ENCODE measurements around the gene ARHGEF38.
A peak's percentile ranks its signal among the peaks of the same experiment; 100 is the strongest.

Gene ARHGEF38

DNA sequence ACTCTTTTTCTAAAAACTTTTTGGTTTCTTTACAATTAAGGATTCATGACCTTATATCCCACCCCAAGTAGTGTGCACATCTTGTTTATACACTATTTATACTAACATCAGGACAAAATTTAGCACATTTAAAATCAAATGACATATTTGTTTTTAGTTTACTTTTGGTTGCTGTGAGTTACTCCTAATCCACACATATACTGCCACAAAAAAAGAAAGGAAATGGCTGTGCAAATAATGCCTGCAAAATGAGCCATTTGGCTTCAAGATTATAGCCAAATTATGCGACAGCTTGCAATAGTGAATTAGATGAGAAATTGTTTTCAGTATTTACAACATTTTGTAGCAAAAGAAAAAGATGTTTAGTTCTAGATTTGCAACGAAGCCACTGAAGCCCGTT lies 10.4 kb upstream of the ARHGEF38 start:
- no peak for TF ChIP-seq TAF1 (IDR thresholded peaks at IDR 0.05; ENCODE audit: borderline replicate concordance, low read depth, low read length)
- TF ChIP-seq POLR2A (IDR thresholded peaks at IDR 0.05; ENCODE audit: low read depth, low read length), result no peak
- TF ChIP-seq POLR2AphosphoS5 (IDR thresholded peaks at IDR 0.05; ENCODE audit: low read depth, low read length), result no peak
- FAIRE-seq (no peak), DNase-seq (ENCODE audit: insufficient read length) (no peak)

DNA sequence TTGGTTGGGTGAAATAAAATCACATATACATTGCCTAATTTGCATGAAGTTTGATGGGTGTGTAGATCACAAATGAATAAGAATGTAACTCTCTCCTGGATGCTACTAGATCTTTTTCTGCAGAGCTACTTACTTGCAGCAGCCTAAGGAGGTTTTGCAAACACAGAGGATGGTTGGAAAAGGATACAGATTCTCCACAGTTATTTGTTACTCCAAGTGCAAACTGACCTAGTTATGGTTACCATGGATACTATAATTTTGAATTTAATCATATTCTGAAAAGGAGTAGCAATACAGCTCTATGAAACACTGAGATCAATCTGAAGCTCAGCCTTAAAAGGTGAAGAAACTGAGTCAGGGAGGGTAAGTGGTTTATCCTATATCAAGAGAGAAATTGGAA lies 9.1 kb upstream of the ARHGEF38 start:
- no peak for TF ChIP-seq POLR2AphosphoS5 (IDR thresholded peaks at IDR 0.05; ENCODE audit: low read depth, low read length)
- no peak for TF ChIP-seq TAF1 (IDR thresholded peaks at IDR 0.05; ENCODE audit: borderline replicate concordance, low read depth, low read length)
- FAIRE-seq (no peak), DNase-seq (ENCODE audit: insufficient read length) (no peak)

DNA sequence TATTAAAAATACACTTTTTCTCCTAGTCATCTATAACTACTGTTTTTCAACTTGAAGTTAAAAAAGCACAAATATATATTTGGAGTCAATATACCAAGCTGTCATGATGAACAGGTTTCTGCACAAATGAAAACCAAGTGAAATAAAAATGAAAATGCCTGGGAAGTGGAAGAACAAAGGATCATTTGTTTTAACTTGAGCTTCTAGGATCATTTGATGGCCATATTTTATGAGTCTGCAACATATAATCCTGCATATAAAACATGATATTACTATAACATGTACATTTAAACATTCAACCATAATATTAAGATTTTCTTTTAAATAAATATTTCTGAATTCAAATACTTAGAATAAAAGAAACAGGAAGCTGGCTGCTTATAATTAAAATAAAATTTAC lies 8.5 kb upstream of the ARHGEF38 start:
- FAIRE-seq (no peak), DNase-seq (ENCODE audit: insufficient read length) (no peak)
- TF ChIP-seq TAF1 (IDR thresholded peaks at IDR 0.05; ENCODE audit: borderline replicate concordance, low read depth, low read length) (no peak), POLR2AphosphoS5 (IDR thresholded peaks at IDR 0.05; ENCODE audit: low read depth, low read length) (no peak), POLR2A (IDR thresholded peaks at IDR 0.05; ENCODE audit: low read depth, low read length) (no peak)

- FAIRE-seq, result no peak
- DNase-seq (ENCODE audit: insufficient read length), result no peak
- TF ChIP-seq POLR2AphosphoS5 (IDR thresholded peaks at IDR 0.05; ENCODE audit: low read depth, low read length) (no peak), TAF1 (IDR thresholded peaks at IDR 0.05; ENCODE audit: borderline replicate concordance, low read depth, low read length) (no peak), POLR2A (IDR thresholded peaks at IDR 0.05; ENCODE audit: low read depth, low read length) (no peak)
Measured at GRCh38 chr4:105544520-105545286, 7.7 kb upstream of the ARHGEF38 start.

- DNase-seq (ENCODE audit: insufficient read length) (no peak), FAIRE-seq (no peak)
- TF ChIP-seq POLR2AphosphoS5 (IDR thresholded peaks at IDR 0.05; ENCODE audit: low read depth, low read length) (no peak), TAF1 (IDR thresholded peaks at IDR 0.05; ENCODE audit: borderline replicate concordance, low read depth, low read length) (no peak), POLR2A (IDR thresholded peaks at IDR 0.05; ENCODE audit: low read depth, low read length) (no peak)
Measured at GRCh38 chr4:105546086-105546485, 6.3 kb upstream of the ARHGEF38 start.

- TF ChIP-seq POLR2A (IDR thresholded peaks at IDR 0.05; ENCODE audit: low read depth, low read length) (no peak), TAF1 (IDR thresholded peaks at IDR 0.05; ENCODE audit: borderline replicate concordance, low read depth, low read length) (no peak), POLR2AphosphoS5 (IDR thresholded peaks at IDR 0.05; ENCODE audit: low read depth, low read length) (no peak)
- FAIRE-seq, result no peak
- no peak for DNase-seq (ENCODE audit: insufficient read length)
Measured at GRCh38 chr4:105547769-105548168, 4.7 kb upstream of the ARHGEF38 start.

DNA sequence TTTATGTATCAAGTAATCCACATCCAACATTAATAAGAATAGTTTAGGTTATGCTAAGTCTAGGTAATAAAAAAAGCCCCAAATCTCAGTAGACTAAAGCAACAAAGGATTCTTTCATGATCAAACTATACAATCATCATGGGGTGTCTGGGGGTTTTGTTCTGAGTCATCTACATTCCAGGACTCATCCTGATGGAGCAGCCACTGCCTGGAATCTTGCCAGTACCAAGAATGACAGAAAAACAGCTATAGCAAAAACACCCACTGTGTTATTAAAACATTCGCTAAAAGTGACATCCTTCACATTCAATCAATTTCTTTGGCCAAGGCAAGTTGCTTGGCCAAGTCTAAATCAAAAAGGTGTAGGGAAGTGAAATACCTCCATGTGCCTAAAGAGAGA lies 3.9 kb upstream of the ARHGEF38 start:
- TF ChIP-seq POLR2A (IDR thresholded peaks at IDR 0.05; ENCODE audit: low read depth, low read length) (no peak), TAF1 (IDR thresholded peaks at IDR 0.05; ENCODE audit: borderline replicate concordance, low read depth, low read length) (no peak)
- DNase-seq (ENCODE audit: insufficient read length) (no peak), FAIRE-seq (no peak)

- FAIRE-seq (no peak), DNase-seq (ENCODE audit: insufficient read length) (no peak)
- no peak for TF ChIP-seq TAF1 (IDR thresholded peaks at IDR 0.05; ENCODE audit: borderline replicate concordance, low read depth, low read length)
- no peak for TF ChIP-seq POLR2A (IDR thresholded peaks at IDR 0.05; ENCODE audit: low read depth, low read length)
- no peak for TF ChIP-seq POLR2AphosphoS5 (IDR thresholded peaks at IDR 0.05; ENCODE audit: low read depth, low read length)
Measured at GRCh38 chr4:105550641-105551040, 1.8 kb upstream of the ARHGEF38 start.

DNA sequence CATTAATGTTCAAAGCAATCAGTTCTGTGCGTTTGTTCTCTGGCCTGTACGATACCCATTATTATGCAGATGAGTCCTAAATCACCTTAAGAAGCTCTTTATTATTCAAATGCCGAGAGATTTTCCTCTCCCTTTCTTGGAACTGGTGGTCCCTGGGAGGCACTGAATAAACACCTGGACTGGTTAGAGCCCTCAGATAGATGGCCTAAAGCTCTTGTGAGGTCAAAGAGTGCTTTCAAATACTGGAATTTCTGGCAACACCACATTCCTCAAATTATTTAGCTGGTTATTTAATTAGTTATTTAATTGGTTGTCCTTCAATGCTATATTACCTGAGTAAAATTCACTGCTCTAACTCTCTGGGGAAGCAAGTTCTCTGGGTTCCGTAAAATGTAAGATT lies 3.0 kb downstream of the ARHGEF38 start:
- no peak for TF ChIP-seq TAF1 (IDR thresholded peaks at IDR 0.05; ENCODE audit: borderline replicate concordance, low read depth, low read length)
- no peak for TF ChIP-seq POLR2AphosphoS5 (IDR thresholded peaks at IDR 0.05; ENCODE audit: low read depth, low read length)
- TF ChIP-seq POLR2A (IDR thresholded peaks at IDR 0.05; ENCODE audit: low read depth, low read length), result no peak

GRCh38 chr4:105556206-105556605 lies 3.8 kb downstream of the ARHGEF38 start:
- FAIRE-seq (no peak), DNase-seq (ENCODE audit: insufficient read length) (no peak)
- TF ChIP-seq POLR2A (IDR thresholded peaks at IDR 0.05; ENCODE audit: low read depth, low read length), result no peak
- TF ChIP-seq POLR2AphosphoS5 (IDR thresholded peaks at IDR 0.05; ENCODE audit: low read depth, low read length), result no peak
- no peak for TF ChIP-seq TAF1 (IDR thresholded peaks at IDR 0.05; ENCODE audit: borderline replicate concordance, low read depth, low read length)

More for the DNA sequence above, 3.0 kb downstream of the ARHGEF38 start:
- FAIRE-seq, result no peak
- no peak for DNase-seq (ENCODE audit: insufficient read length)

DNA sequence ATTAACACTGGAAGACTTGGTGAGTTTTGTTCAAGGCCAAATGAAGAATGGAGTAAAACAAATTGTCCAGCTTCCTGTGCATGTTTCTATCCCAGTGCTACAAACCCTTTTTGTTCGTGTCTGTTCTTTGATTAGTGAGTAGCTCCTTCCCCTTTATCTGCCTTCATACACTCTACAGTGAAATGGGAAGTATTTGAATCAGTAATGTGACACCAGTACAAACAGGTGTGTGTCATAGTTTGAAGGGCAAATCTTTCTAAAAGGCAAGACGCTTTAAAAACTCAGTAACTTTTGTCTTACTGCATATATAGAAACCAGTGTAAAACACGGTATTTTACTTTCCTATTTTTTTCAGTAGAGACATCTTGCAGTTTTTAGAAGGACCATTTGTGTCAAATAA lies 5.9 kb downstream of the ARHGEF38 start:
- TF ChIP-seq POLR2AphosphoS5 (IDR thresholded peaks at IDR 0.05; ENCODE audit: low read depth, low read length) (no peak), POLR2A (IDR thresholded peaks at IDR 0.05; ENCODE audit: low read depth, low read length) (no peak), TAF1 (IDR thresholded peaks at IDR 0.05; ENCODE audit: borderline replicate concordance, low read depth, low read length) (no peak)
- FAIRE-seq, result peak; percentile 14

DNA sequence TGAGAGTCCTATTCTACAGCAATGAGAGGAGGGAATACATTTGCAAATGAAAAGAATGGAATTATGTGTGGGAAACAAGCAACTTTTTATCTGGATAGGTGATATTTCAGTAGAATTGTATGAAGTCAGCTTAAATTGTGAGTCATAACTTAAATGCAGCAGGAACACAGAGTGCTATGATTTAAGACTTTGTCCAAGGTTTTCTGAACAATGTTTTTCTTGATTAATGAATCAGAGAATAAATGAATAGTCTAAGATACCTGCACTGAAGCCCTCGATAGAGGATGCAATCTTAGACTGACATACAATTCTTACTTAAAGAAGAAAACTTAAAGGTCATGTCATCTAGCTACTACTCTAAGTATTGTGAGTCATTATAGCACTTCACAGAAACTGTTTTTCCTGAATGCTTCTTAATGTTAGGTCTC lies 8.0 kb downstream of the ARHGEF38 start:
- no peak for TF ChIP-seq POLR2A (IDR thresholded peaks at IDR 0.05; ENCODE audit: low read depth, low read length)
- no peak for TF ChIP-seq TAF1 (IDR thresholded peaks at IDR 0.05; ENCODE audit: borderline replicate concordance, low read depth, low read length)
- no peak for TF ChIP-seq POLR2AphosphoS5 (IDR thresholded peaks at IDR 0.05; ENCODE audit: low read depth, low read length)
- DNase-seq (ENCODE audit: insufficient read length) (no peak), FAIRE-seq (no peak)

More for the DNA sequence above, 5.9 kb downstream of the ARHGEF38 start:
- DNase-seq (ENCODE audit: insufficient read length), result no peak

Measured in GM12892 (cell line).